GM19193 (cell line): ENCODE data around the gene GTF2B.

Experiments
- POLR2A ChIP-seq: IDR thresholded peaks from 4 replicates; pipeline ENCODE4 v1.6.1; 2011; ENCODE audit not compliant: insufficient read depth, insufficient read length; ENCODE audit errors: extremely low read depth

GTF2B gene

DNA sequence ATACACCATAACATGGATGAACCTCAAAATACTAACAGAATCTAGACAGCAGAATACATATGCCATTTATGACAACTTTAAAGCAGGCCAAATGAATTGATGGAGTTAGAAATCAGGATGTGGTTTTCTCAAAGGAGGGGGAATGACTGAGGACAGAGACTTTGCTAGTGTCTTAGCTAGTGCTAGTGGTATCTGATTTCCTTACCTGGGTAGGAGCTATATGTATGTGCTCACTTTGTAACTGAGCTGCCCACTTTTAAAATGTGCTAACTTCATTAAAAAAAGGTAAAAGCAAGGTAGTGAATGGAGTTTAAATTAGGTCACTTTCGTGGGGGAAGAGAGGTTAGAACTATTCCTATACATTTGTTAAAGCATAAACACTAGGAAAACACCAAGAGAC lies 2.6 kb downstream of the GTF2B start:
- no peak for TF ChIP-seq POLR2A

DNA sequence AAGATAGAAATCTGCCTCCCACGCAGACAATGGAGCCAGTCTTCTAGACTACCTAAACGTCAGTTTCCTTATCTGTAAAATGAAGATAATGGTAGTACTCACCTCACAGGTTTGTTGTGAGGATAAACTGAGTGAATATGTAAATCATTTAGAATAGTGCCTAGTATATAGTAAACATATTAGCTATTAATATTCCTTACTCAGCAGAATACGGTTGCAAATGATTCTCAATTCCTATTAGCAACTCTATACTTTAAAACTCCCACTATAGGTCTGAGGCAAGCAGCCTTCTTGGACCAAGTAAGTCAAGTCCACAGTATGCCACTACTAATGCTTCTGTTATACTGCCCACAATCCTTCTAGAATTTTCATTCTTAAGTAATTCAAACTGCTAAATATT lies 5.4 kb downstream of the GTF2B start:
- no peak for TF ChIP-seq POLR2A

- TF ChIP-seq POLR2A, result no peak
These were observed 8.2 kb downstream of the GTF2B start for GRCh38 chr1:88883156-88883555.

DNA sequence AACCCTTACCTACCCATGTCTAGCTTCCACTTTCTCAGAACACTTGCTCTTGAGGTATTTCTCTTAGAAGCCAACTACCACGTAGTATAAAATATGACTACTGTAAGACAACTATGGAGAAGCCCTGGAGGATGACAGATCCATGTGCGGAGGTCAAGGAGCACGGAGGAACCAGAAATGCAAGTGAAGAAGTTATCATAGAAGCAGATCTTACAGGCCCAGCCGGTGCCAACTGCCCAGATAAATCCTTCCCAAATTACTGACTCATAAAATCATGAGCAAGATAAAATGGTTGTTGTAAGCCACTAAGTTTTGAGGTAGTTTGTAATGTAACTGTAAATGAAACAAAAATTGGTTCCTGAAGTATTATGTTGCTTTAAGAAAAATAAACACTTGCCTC lies 12.6 kb downstream of the GTF2B start:
- no peak for TF ChIP-seq POLR2A

GRCh38 chr1:88877911-88878310 lies 13.5 kb downstream of the GTF2B start:
- TF ChIP-seq POLR2A, result no peak

- TF ChIP-seq POLR2A, result no peak
These were observed 14.0 kb downstream of the GTF2B start for GRCh38 chr1:88877382-88877825.

DNA sequence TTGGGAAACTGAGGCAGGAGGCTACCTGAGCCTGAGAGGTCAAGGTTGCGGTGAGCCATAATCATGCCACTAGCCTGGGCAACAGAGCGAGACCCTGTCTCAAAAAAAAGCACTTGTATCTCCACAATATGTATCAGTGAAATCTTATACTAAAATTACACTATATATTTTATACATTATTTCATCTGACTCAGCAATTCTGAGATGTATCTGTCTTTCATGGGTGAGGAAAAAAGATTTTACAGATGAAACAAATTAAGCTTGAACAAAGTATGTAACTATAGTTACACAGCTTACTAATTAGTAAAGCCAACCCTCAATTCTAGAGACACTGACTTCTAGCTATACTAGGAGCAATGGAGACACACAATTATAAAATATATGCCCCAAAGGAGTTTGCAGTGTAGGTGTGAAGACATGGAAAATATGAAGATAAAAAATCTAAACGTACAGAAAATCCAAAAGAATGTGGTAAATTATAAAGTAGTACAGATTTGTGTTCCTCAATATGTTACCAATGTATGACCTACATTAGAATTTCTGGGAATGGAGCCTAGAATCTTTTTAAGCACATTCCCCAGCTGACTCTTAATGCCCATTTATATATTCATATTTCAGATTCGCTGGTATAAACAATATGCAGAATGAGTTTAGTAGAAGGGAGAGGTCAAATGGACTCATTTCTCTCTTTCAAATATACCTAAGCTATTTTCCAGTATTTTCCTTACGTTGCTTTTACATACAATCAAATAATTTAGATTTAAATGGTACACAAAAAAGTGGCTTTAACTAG lies 14.6 kb downstream of the GTF2B start:
- TF ChIP-seq POLR2A, result no peak

DNA sequence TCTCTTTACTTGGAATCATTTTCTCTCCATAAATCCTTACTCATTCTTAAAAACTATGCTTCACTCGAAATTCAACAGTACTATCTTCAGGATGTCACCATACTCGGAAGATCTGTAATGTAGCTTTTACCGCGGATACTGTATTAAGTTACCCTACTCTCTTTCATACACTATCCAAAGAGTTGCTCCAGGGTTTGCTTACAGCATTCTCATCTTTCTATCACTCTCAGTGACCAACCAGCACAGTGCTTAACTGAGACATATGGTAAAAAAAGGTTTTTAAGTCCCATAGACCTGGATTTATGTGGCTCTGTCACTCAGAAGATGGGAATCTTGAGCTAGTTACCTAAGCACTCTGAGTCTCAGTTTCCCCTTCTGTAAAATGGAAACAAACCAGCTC lies 15.8 kb downstream of the GTF2B start:
- TF ChIP-seq POLR2A, result no peak

GRCh38 chr1:88873737-88874349 lies 17.5 kb downstream of the GTF2B start:
- TF ChIP-seq POLR2A, result no peak

DNA sequence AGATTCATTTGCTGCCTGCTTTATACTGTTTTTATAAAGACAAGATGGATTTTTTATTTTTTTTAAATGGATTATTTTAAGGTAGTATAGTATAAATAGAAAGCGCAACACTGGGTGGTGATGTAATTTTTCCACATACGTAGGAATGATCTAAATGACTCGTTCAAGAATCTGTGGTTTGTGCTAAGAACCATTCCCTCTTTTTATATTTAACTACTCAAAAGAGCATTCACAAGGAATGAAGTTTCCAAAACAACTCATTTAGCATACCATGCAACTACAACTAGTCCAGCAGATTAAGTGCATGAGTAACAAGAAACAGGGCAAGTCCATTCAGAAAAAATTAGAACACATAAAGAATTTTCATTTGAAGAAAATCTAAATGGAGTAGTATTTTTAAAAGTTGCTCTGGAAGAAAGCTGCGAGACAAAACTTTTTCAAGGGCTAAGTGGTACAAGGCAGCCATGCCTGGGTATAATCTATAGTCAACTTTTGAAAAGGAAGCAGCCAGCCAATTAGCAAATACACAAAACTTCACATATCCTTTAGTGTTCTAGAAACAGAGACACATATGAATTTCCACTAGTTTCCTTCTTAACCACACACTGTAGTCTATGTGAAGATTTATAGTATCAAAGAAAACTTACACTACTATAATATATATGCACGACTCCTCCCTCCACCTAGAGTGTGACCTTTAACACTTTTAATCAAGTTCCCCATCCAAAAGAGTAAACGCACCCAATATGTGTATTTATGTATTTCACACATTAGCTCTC lies 23.4 kb downstream of the GTF2B start:
- no peak for TF ChIP-seq POLR2A

- no peak for TF ChIP-seq POLR2A
These were observed 39.9 kb downstream of the GTF2B start for GRCh38 chr1:88851303-88852063.

DNA sequence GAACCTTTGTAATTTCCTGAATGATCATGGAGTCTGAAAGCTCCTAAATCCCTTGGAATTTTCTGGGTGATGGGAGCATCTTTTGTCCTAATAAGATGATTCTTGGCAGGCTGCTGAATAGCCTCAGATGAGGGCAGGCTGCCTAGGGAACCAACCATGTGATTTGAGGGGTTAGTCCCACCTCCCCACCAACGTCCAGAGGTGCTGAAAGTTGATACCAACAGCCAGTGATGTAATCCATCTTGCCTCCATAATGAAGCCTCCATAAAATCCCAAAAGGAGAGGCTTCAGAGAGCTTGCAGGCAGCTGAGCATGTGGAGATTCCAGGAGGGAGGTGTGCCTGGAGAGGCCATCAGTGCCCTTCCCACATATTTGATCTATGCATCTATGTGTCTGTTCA lies 43.7 kb downstream of the GTF2B start:
- TF ChIP-seq POLR2A, result no peak

- TF ChIP-seq POLR2A, result no peak
These were observed 65.6 kb downstream of the GTF2B start for GRCh38 chr1:88825721-88826120.

DNA sequence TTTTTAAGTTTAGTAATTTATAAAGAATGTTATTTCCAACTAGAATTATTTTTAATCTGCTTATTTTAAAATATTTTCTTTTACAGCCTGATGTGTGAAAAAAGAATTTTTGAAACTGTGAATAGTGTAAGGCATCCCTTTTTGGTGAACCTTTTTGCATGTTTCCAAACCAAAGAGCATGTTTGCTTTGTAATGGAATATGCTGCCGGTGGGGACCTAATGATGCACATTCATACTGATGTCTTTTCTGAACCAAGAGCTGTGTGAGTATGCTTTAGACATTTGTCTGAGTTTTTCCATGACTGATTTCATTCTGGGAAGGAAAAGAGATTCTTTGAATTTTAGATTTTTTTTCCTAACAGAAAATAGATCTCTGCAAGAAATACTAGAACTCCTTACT lies 77.9 kb downstream of the GTF2B start:
- TF ChIP-seq POLR2A, result no peak

- TF ChIP-seq POLR2A, result no peak
These were observed 79.0 kb downstream of the GTF2B start for GRCh38 chr1:88812366-88812765.
